Stimulated activated effector memory CD8-positive, alpha-beta T cell treated with anti-CD3 and anti-CD28 coated beads, Interleukin-12 subunit alpha, Interleukin-12 subunit beta, amount 100 ng/mL, for 72 hours (primary cell): Measurements from ENCODE around the gene METTL24.
"Not testable (repeated sequence)": the region's sequence is repeated elsewhere in the genome, so short reads cannot be mapped to it uniquely, and the experiment has no call there.

Experiments used
- ATAC-seq: fragments of 150-1000 bp; cut with Tn5 transposase; 2 replicates; pipeline ENCODE4 v1.10.0; 2021
- DNase-seq, 2 donors: peaks; one replicate each; pipeline ENCODE4 v3.0.0; 2021 to 2022; ENCODE audit warnings: low spot score in 2 of 2
- H3K27ac Mint-ChIP-seq: one replicate; pipeline ENCODE4 v1.8.0; 2022; ENCODE audit warnings: mild to moderate bottlenecking, mixed read lengths
- H3K36me3 Mint-ChIP-seq: one replicate; pipeline ENCODE4 v1.8.0; 2022; ENCODE audit warnings: mild to moderate bottlenecking, mixed read lengths
- H3K4me1 Mint-ChIP-seq: one replicate; pipeline ENCODE4 v1.8.0; 2022; ENCODE audit warnings: mixed read lengths
- H3K4me3 Mint-ChIP-seq: one replicate; pipeline ENCODE4 v1.8.0; 2022; ENCODE audit warnings: mild to moderate bottlenecking, mixed read lengths
- H3K9me3 Mint-ChIP-seq: one replicate; pipeline ENCODE4 v1.8.0; 2022; ENCODE audit warnings: mixed read lengths

The METTL24 gene

GRCh38 chr6:110287462-110288341, 70.4 kb downstream of the METTL24 start:
- ATAC-seq = no peak
- no peaks in the 10 kb centered on the region for H3K4me1 Mint-ChIP-seq
- H3K9me3 Mint-ChIP-seq = peaks cover 6% of the 10 kb centered on the region
- no peaks in the 10 kb centered on the region for H3K36me3 Mint-ChIP-seq
- no peak overlapping the region for H3K4me3 Mint-ChIP-seq
- DNase-seq = no peak
- H3K27ac Mint-ChIP-seq = no peak overlapping the region

- Mint-ChIP-seq H3K9me3 (peaks cover 3% of the 10 kb centered on the region), H3K4me1 (no peaks in the 10 kb centered on the region), H3K36me3 (no peaks in the 10 kb centered on the region), H3K4me3 (no peak overlapping the region), H3K27ac (no peak overlapping the region)
- ATAC-seq (no peak), DNase-seq (no peak)
Observed at GRCh38 chr6:110285306-110286060, 72.7 kb downstream of the METTL24 start.

- DNase-seq (no peak), ATAC-seq (no peak)
- no peaks in the 10 kb centered on the region for H3K4me1 Mint-ChIP-seq
- no peak overlapping the region for H3K27ac Mint-ChIP-seq
- H3K36me3 Mint-ChIP-seq = no peaks in the 10 kb centered on the region
- H3K4me3 Mint-ChIP-seq = no peak overlapping the region
- no peaks in the 10 kb centered on the region for H3K9me3 Mint-ChIP-seq
Observed at GRCh38 chr6:110284855-110285254, 73.3 kb downstream of the METTL24 start.

GRCh38 chr6:110283657-110284056, 74.5 kb downstream of the METTL24 start:
- H3K9me3 Mint-ChIP-seq = peaks cover 3% of the 10 kb centered on the region

GRCh38 chr6:110282412-110282811, 75.7 kb downstream of the METTL24 start:
- H3K9me3 Mint-ChIP-seq = peaks cover 3% of the 10 kb centered on the region
- H3K4me3 Mint-ChIP-seq = no peak overlapping the region
- ATAC-seq (no peak), DNase-seq (no peak)
- no peaks in the 10 kb centered on the region for H3K36me3 Mint-ChIP-seq
- no peaks in the 10 kb centered on the region for H3K4me1 Mint-ChIP-seq
- no peak overlapping the region for H3K27ac Mint-ChIP-seq

More at GRCh38 chr6:110283657-110284056, 74.5 kb downstream of the METTL24 start:
- H3K27ac Mint-ChIP-seq = no peak overlapping the region
- H3K36me3 Mint-ChIP-seq = no peaks in the 10 kb centered on the region
- H3K4me3 Mint-ChIP-seq = no peak overlapping the region
- no peaks in the 10 kb centered on the region for H3K4me1 Mint-ChIP-seq
- no peak for ATAC-seq
- DNase-seq = no peak

- Mint-ChIP-seq H3K27ac (no peak overlapping the region), H3K4me1 (no peaks in the 10 kb centered on the region), H3K36me3 (no peaks in the 10 kb centered on the region), H3K4me3 (no peak overlapping the region), H3K9me3 (peaks cover 3% of the 10 kb centered on the region)
- DNase-seq = no peak
- no peak for ATAC-seq
Observed at GRCh38 chr6:110277100-110277665, 81.0 kb downstream of the METTL24 start.

GRCh38 chr6:110272781-110273180, 85.4 kb downstream of the METTL24 start:
- H3K27ac Mint-ChIP-seq, DNase-seq, H3K4me1 Mint-ChIP-seq, H3K36me3 Mint-ChIP-seq, ATAC-seq, H3K4me3 Mint-ChIP-seq, H3K9me3 Mint-ChIP-seq: not testable (repeated sequence)

- H3K36me3 Mint-ChIP-seq = no peaks in the 10 kb centered on the region
- ATAC-seq (no peak), DNase-seq (no peak)
- no peak overlapping the region for H3K27ac Mint-ChIP-seq
- H3K4me1 Mint-ChIP-seq = no peaks in the 10 kb centered on the region
- H3K4me3 Mint-ChIP-seq = no peak overlapping the region
- peaks cover 2% of the 10 kb centered on the region for H3K9me3 Mint-ChIP-seq
Observed at GRCh38 chr6:110271732-110272022, 86.5 kb downstream of the METTL24 start.

- Mint-ChIP-seq H3K4me1 (no peaks in the 10 kb centered on the region), H3K27ac (no peak overlapping the region), H3K9me3 (peaks cover 2% of the 10 kb centered on the region), H3K36me3 (no peaks in the 10 kb centered on the region), H3K4me3 (no peak overlapping the region)
- DNase-seq (no peak), ATAC-seq (no peak)
Observed at GRCh38 chr6:110270165-110270564, 88.0 kb downstream of the METTL24 start.

- H3K9me3 Mint-ChIP-seq = peaks cover 2% of the 10 kb centered on the region
- ATAC-seq = no peak
- no peaks in the 10 kb centered on the region for H3K36me3 Mint-ChIP-seq
- H3K4me3 Mint-ChIP-seq = no peak overlapping the region
- H3K4me1 Mint-ChIP-seq = no peaks in the 10 kb centered on the region
- H3K27ac Mint-ChIP-seq = no peak overlapping the region
- DNase-seq = no peak
Observed at GRCh38 chr6:110269623-110270022, 88.5 kb downstream of the METTL24 start.

GRCh38 chr6:110266996-110267395, 91.2 kb downstream of the METTL24 start:
- H3K4me1 Mint-ChIP-seq = no peaks in the 10 kb centered on the region
- ATAC-seq = no peak
- no peak for DNase-seq
- no peaks in the 10 kb centered on the region for H3K36me3 Mint-ChIP-seq
- H3K27ac Mint-ChIP-seq = no peak overlapping the region
- H3K9me3 Mint-ChIP-seq = peaks cover 2% of the 10 kb centered on the region
- H3K4me3 Mint-ChIP-seq = no peak overlapping the region

- Mint-ChIP-seq H3K36me3 (no peaks in the 10 kb centered on the region), H3K9me3 (peaks cover 2% of the 10 kb centered on the region), H3K4me1 (no peaks in the 10 kb centered on the region), H3K4me3 (no peak overlapping the region), H3K27ac (no peak overlapping the region)
- ATAC-seq (peak; percentile 69), DNase-seq (no peak)
Observed at GRCh38 chr6:110265273-110265672, 92.9 kb downstream of the METTL24 start.

GRCh38 chr6:110256366-110256765, 101.8 kb downstream of the METTL24 start:
- Mint-ChIP-seq H3K27ac (no peak overlapping the region), H3K4me3 (no peak overlapping the region), H3K9me3 (peaks cover 4% of the 10 kb centered on the region), H3K4me1 (no peaks in the 10 kb centered on the region), H3K36me3 (no peaks in the 10 kb centered on the region)
- DNase-seq (no peak), ATAC-seq (no peak)

- no peak for DNase-seq
- H3K36me3 Mint-ChIP-seq = no peaks in the 10 kb centered on the region
Observed at GRCh38 chr6:110255211-110255750, 102.9 kb downstream of the METTL24 start.

GRCh38 chr6:110250838-110251237, 107.3 kb downstream of the METTL24 start:
- Mint-ChIP-seq H3K36me3 (no peaks in the 10 kb centered on the region), H3K27ac (no peak overlapping the region), H3K4me1 (no peaks in the 10 kb centered on the region), H3K4me3 (no peak overlapping the region), H3K9me3 (no peaks in the 10 kb centered on the region)
- DNase-seq (no peak), ATAC-seq (no peak)

More at GRCh38 chr6:110255211-110255750, 102.9 kb downstream of the METTL24 start:
- Mint-ChIP-seq H3K4me3 (no peak overlapping the region), H3K9me3 (peaks cover 4% of the 10 kb centered on the region), H3K27ac (no peak overlapping the region), H3K4me1 (no peaks in the 10 kb centered on the region)
- ATAC-seq = no peak
